ENCODE measurements around the gene ABHD2. TPM values are rescaled to one million over a fixed set of nuclear protein-coding genes. Genes with fewer than 3 reads are reported as not detected.

Gene ABHD2
- total and polyA plus RNA-seq, 2 donors (not counting 3 experiments of a cell fraction or from before 2014, with no cell fraction given) = 14.0 to 62.2 TPM

- no peak overlapping the region for H3K4me3 ChIP-seq (replicated peaks in 1 of 3; ENCODE audit: insufficient read depth in 1 of 3, low read depth in 1 of 3, low read length in 3 of 3)
- intact Hi-C loops (cut with micrococcal nuclease) (no loop called here), dilution Hi-C loops (cut with MboI; ENCODE audit: extremely low pct_ligation_motif_present, low sequenced_read_pairs) (no loop called here)
- no peaks in the 10 kb centered on the region for H3K9me3 ChIP-seq (replicated peaks; ENCODE audit: control insufficient read depth, insufficient read depth, low read length)
- TF ChIP-seq GATA2 (IDR thresholded peaks at IDR 0.05; ENCODE audit: insufficient read depth, insufficient read length, low read depth, low read length) = no peak
- TF ChIP-seq CTCF (IDR thresholded peaks at IDR 0.05; ENCODE audit: extremely low read depth in 1 of 2, insufficient read depth in 1 of 2, low read depth in 1 of 2, low read length in 2 of 2) = no peak
- TF ChIP-seq MYC (IDR thresholded peaks at IDR 0.05; ENCODE audit: low read depth, low read length) = no peak
- TF ChIP-seq FOS (IDR thresholded peaks at IDR 0.05; ENCODE audit: borderline replicate concordance, insufficient read depth, low read length) = no peak
- no peak for TF ChIP-seq JUN (IDR thresholded peaks at IDR 0.05; ENCODE audit: borderline replicate concordance, insufficient read depth, insufficient read length, low read depth)
- no peak for TF ChIP-seq POLR2A (IDR thresholded peaks at IDR 0.05; ENCODE audit: low read depth, low read length)
- TF ChIP-seq MAX (IDR thresholded peaks at IDR 0.05; ENCODE audit: insufficient read depth, insufficient read length) = no peak
- no peak for TF ChIP-seq EZH2 (IDR thresholded peaks at IDR 0.05; ENCODE audit: borderline replicate concordance, low read depth, low read length, severe bottlenecking)
- no peak for TF ChIP-seq POLR2AphosphoS5 (IDR thresholded peaks at IDR 0.05; ENCODE audit: insufficient read depth, low read depth, low read length)
- DNase-seq (ENCODE audit: low read depth, low spot score) (no peak), FAIRE-seq (no peak)
- CTCF ChIA-PET = interaction anchor here (1.2 to 2.2 kb wide), 3 partner anchors 15 to 25 kb away, joined by 4 to 9 read pairs (median 8); no protein-coding TSS in a partner anchor
- H3K9me1 ChIP-seq (replicated peaks; ENCODE audit: control insufficient read depth, extremely low read depth, insufficient read depth, low read length) = no peaks in the 10 kb centered on the region
- no TSS peak for BruUV-seq (replicated peaks)
- H4K20me1 ChIP-seq (replicated peaks; ENCODE audit: control insufficient read depth, extremely low read depth, insufficient read depth, low read length) = no peaks in the 10 kb centered on the region
- no peaks in the 10 kb centered on the region for H3K27me3 ChIP-seq (ENCODE audit: control insufficient read depth in 2 of 2, insufficient read depth in 2 of 2, low read length in 2 of 2)
- POLR2A ChIA-PET = no interaction called here
- no peak overlapping the region for H2AFZ ChIP-seq (ENCODE audit: low read depth, low read length)
- no peak overlapping the region for H3K9ac ChIP-seq (replicated peaks; ENCODE audit: extremely low read depth, insufficient read depth, low read length)
- H3K4me1 ChIP-seq (ENCODE audit: control insufficient read depth, extremely low read depth, insufficient read depth, low read length) = peaks cover 45% of the 10 kb centered on the region
- peaks cover 6% of the 10 kb centered on the region for H3K79me2 ChIP-seq (ENCODE audit: control insufficient read depth, insufficient read depth, low read length)
- no peak overlapping the region for H3K27ac ChIP-seq (ENCODE audit: insufficient read depth, low read depth, low read length)
- no peaks in the 10 kb centered on the region for H3K36me3 ChIP-seq (ENCODE audit: control insufficient read depth in 2 of 2, extremely low read depth in 1 of 2, insufficient read depth in 2 of 2, low read length in 2 of 2)
- no peak overlapping the region for H3K4me2 ChIP-seq (ENCODE audit: insufficient read depth, low read length)
These were observed 19.7 kb downstream of the ABHD2 start for GRCh38 chr15:89107984-89108383.

All from endothelial cell of umbilical vein (primary cell).